Trophoblast cell (in vitro differentiated cells and primary cell): ENCODE data around the gene LITAF.

ENCODE experiments used
- DNase-seq, 2 donors: peaks; one replicate each; pipeline ENCODE4 v3.0.0-alpha.2; 2016
- H2AFZ ChIP-seq: 2 replicates; pipeline ENCODE4 v1.6.1; 2013; ENCODE audit warnings: low read length, moderate library complexity, mild to moderate bottlenecking; ENCODE audit not compliant: insufficient read depth, poor library complexity
- H2AK5ac ChIP-seq: 2 replicates; pipeline ENCODE4 v1.6.1; 2013; ENCODE audit warnings: mild to moderate bottlenecking, low read length
- H2BK120ac ChIP-seq: 2 replicates; pipeline ENCODE4 v1.6.1; 2013; ENCODE audit warnings: low read length, mild to moderate bottlenecking, moderate library complexity; ENCODE audit not compliant: insufficient read depth, poor library complexity
- H2BK12ac ChIP-seq: 2 replicates; pipeline ENCODE4 v1.6.1; 2013; ENCODE audit warnings: mild to moderate bottlenecking, low read length, moderate library complexity
- H2BK5ac ChIP-seq: 2 replicates; pipeline ENCODE4 v1.6.1; 2013; ENCODE audit warnings: low read length, low read depth, moderate library complexity, mild to moderate bottlenecking; ENCODE audit not compliant: poor library complexity
- H3K14ac ChIP-seq: 2 replicates; pipeline ENCODE4 v1.6.1; 2013; ENCODE audit warnings: mild to moderate bottlenecking, low read length
- H3K18ac ChIP-seq: 2 replicates; pipeline ENCODE4 v1.6.1; 2013; ENCODE audit warnings: mild to moderate bottlenecking, low read length
- H3K23ac ChIP-seq: 2 replicates; pipeline ENCODE4 v1.6.1; 2013; ENCODE audit warnings: low read length
- H3K27ac ChIP-seq: 2 replicates; pipeline ENCODE4 v1.5.1; 2013; ENCODE audit warnings: low read depth, mild to moderate bottlenecking, inconsistent platforms, low read length, moderate library complexity
- H3K27me3 ChIP-seq: 2 replicates; pipeline ENCODE4 v1.6.1; 2013; ENCODE audit warnings: inconsistent platforms, mild to moderate bottlenecking, low read length, moderate library complexity; ENCODE audit not compliant: insufficient read depth
- H3K36me3 ChIP-seq, 2 experiments: 1 replicate in 1 of 2; 2 replicates in 1 of 2; pipeline ENCODE4 v1.6.1; 2013; ENCODE audit warnings: low read length in 2 of 2, mild to moderate bottlenecking in 2 of 2, moderate library complexity in 1 of 2; ENCODE audit not compliant: insufficient read depth in 2 of 2, control insufficient read depth in 1 of 2
- H3K4ac ChIP-seq: 2 replicates; pipeline ENCODE4 v1.6.1; 2013; ENCODE audit warnings: low read depth, mild to moderate bottlenecking, low read length, moderate library complexity
- H3K4me1 ChIP-seq, 2 experiments: 1 replicate in 1 of 2; 2 replicates in 1 of 2; pipeline ENCODE4 v1.6.1; 2013; ENCODE audit warnings: low read length in 2 of 2, mild to moderate bottlenecking in 2 of 2, moderate library complexity in 1 of 2; ENCODE audit not compliant: insufficient read depth in 2 of 2, control insufficient read depth in 1 of 2
- H3K4me2 ChIP-seq: 2 replicates; pipeline ENCODE4 v1.6.1; 2013; ENCODE audit warnings: inconsistent platforms, mild to moderate bottlenecking, low read length, moderate library complexity
- H3K4me3 ChIP-seq: 2 replicates; pipeline ENCODE4 v1.5.1; 2013; ENCODE audit warnings: mild to moderate bottlenecking, low read depth, low read length, inconsistent platforms
- H3K79me1 ChIP-seq: one replicate; pipeline ENCODE4 v1.6.1; 2013; ENCODE audit warnings: low read length
- H3K79me2 ChIP-seq: 2 replicates; pipeline ENCODE4 v1.6.1; 2013; ENCODE audit warnings: low read length, mild to moderate bottlenecking; ENCODE audit not compliant: control insufficient read depth, insufficient read depth, poor library complexity
- H3K9ac ChIP-seq: 2 replicates; pipeline ENCODE4 v1.6.1; 2013; ENCODE audit warnings: mild to moderate bottlenecking, low read length
- H3K9me3 ChIP-seq: 2 replicates; pipeline ENCODE4 v1.6.1; 2013; ENCODE audit warnings: low read depth, mild to moderate bottlenecking, control low read depth, inconsistent platforms, low read length; ENCODE audit not compliant: insufficient read depth
- H4K12ac ChIP-seq: 2 replicates; pipeline ENCODE4 v1.6.1; 2013; ENCODE audit warnings: low read depth, mild to moderate bottlenecking, low read length, moderate library complexity
- H4K8ac ChIP-seq: 2 replicates; pipeline ENCODE4 v1.6.1; 2013; ENCODE audit warnings: low read depth, mild to moderate bottlenecking, low read length, moderate library complexity
- H4K91ac ChIP-seq: one replicate; pipeline ENCODE4 v1.6.1; 2013; ENCODE audit warnings: low read depth, mild to moderate bottlenecking, low read length, moderate library complexity
- WGBS: extraction: QIAGEN DNeasy Blood & Tissue Kit; methylation state at CpG from one replicate; pipeline ENCODE4 v1.1.7; 2013; ENCODE audit warnings: missing lambda C conversion rate; ENCODE audit not compliant: insufficient read length, insufficient coverage; ENCODE audit errors: extremely low coverage; 5-methylcytosine and 5-hydroxymethylcytosine counted together

LITAF gene

DNA sequence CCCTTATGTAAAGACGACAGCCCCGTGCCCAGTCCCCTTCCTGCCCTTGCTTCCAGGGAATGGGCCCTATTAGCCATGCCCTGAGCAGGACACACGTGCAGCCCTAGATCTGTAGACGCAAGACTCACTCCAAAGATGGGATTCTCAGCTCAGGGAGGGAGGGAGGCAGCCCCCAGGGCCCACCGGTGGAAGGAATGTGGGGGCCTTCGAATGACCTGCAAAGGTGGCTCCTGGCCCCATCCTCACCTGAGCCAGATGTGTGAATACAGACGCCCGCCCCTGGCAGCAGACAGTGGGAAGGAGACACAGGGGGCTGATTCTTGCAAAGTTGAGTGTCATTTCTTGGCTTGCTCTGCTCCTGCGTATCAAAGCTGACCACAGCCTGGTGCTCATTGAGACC, 47.8 kb downstream of the LITAF start:
- no peak overlapping the region for H2BK12ac ChIP-seq
- peaks cover 5% of the 10 kb centered on the region for H3K9me3 ChIP-seq
- no CpG with 5 or more reads among the region's 9 CpGs for WGBS
- no peak overlapping the region for H4K8ac ChIP-seq
- H4K12ac ChIP-seq: no peak overlapping the region
- H3K14ac ChIP-seq: no peak overlapping the region
- no peak overlapping the region for H3K4ac ChIP-seq
- H3K4me2 ChIP-seq: no peak overlapping the region
- H3K4me1 ChIP-seq: peaks cover 2 to 6% of the 10 kb centered on the region in 2 experiments
- H2BK5ac ChIP-seq: no peak overlapping the region
- no peak overlapping the region for H2AK5ac ChIP-seq
- H3K79me2 ChIP-seq: no peaks in the 10 kb centered on the region
- no peak overlapping the region for H3K4me3 ChIP-seq
- H2AFZ ChIP-seq: no peak overlapping the region
- H2BK120ac ChIP-seq: no peak overlapping the region
- H3K18ac ChIP-seq: no peak overlapping the region
- no peak overlapping the region for H3K27ac ChIP-seq
- H4K91ac ChIP-seq: no peak overlapping the region
- no peaks in the 10 kb centered on the region for H3K36me3 ChIP-seq
- H3K9ac ChIP-seq: no peak overlapping the region
- no peak for DNase-seq
- no peaks in the 10 kb centered on the region for H3K79me1 ChIP-seq
- no peaks in the 10 kb centered on the region for H3K27me3 ChIP-seq
- H3K23ac ChIP-seq: no peak overlapping the region

DNA sequence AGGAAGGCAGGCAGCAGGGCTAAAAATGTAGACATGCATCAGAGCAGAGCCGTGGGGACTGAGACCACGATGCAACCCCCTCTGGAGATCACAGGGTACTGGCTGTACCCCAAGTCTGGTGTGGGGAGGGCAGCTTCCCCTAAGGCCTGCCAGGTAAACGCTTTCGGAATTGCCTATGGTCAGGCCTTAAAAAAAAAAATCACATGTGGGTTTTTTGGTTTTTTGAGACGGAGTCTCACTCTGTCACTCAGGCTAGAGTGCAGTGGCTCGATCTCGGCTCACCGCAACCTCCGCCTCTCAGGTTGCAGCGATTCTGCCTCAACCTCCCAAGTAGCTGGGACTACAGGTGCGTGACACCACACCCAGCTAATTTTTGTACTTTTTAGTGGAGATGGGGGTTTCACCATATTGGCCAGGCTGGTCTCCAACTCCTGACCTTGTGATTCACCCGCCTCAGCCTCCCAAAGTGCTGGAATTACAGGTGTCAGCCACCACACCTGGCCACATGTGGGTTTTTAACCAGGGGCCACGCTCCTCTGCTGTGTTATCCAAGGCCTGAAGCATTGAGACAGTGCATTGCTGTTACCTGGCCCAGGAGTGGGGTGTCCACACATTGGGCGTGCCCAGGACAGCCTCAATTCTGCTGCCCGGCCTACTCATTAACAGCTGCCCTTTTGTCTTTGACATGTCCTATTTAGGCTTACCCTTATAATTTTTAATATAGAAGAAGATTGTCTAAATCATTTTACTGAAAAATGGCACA, 50.4 kb downstream of the LITAF start:
- Histone ChIP-seq H2AFZ (no peak overlapping the region), H4K12ac (no peak overlapping the region)

DNA sequence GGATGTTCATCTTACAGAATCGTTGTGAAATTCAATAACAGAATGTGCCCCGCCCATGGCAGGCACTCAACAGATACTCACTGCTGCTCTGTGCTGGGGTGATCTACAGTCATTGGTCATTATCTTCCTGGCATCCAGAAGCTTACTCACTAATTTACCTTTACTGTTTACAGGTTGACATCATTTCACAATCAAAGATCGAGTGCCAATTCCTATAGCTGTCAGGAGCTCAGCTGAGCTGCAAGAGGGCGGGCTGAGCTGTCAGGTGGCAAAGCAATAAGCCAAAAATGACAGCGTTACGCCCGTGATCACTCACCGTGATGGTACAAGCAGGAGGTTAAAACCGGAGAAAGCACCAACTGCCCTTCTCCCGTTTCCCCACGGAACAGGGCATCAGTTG, 51.2 kb downstream of the LITAF start:
- no peaks in the 10 kb centered on the region for H3K79me2 ChIP-seq
- no peak overlapping the region for H3K4me2 ChIP-seq
- no peak overlapping the region for H3K23ac ChIP-seq
- no peak overlapping the region for H3K9ac ChIP-seq
- peaks cover 0 to 8% of the 10 kb centered on the region in 2 experiments for H3K4me1 ChIP-seq
- no peak overlapping the region for H2BK120ac ChIP-seq
- DNase-seq: no peak
- no peaks in the 10 kb centered on the region for H3K27me3 ChIP-seq
- H2BK5ac ChIP-seq: no peak overlapping the region
- no peak overlapping the region for H3K14ac ChIP-seq
- peaks cover 3% of the 10 kb centered on the region for H3K9me3 ChIP-seq
- no peak overlapping the region for H3K27ac ChIP-seq
- no peaks in the 10 kb centered on the region for H3K36me3 ChIP-seq
- H3K18ac ChIP-seq: no peak overlapping the region
- no peaks in the 10 kb centered on the region for H3K79me1 ChIP-seq
- no peak overlapping the region for H4K91ac ChIP-seq
- no peak overlapping the region for H3K4ac ChIP-seq
- no peak overlapping the region for H3K4me3 ChIP-seq
- no peak overlapping the region for H2AFZ ChIP-seq
- no peak overlapping the region for H4K12ac ChIP-seq
- H4K8ac ChIP-seq: no peak overlapping the region
- WGBS: no CpG with 5 or more reads among the region's 11 CpGs
- H2AK5ac ChIP-seq: no peak overlapping the region
- no peak overlapping the region for H2BK12ac ChIP-seq

More for the DNA sequence above, 50.4 kb downstream of the LITAF start:
- no peaks in the 10 kb centered on the region for H3K79me2 ChIP-seq
- H3K18ac ChIP-seq: no peak overlapping the region
- H3K14ac ChIP-seq: no peak overlapping the region
- H3K4ac ChIP-seq: no peak overlapping the region
- DNase-seq: no peak
- H3K4me1 ChIP-seq: peaks cover 0 to 8% of the 10 kb centered on the region in 2 experiments
- peaks cover 3% of the 10 kb centered on the region for H3K9me3 ChIP-seq
- H2BK12ac ChIP-seq: no peak overlapping the region
- H3K79me1 ChIP-seq: no peaks in the 10 kb centered on the region
- no peak overlapping the region for H2BK5ac ChIP-seq
- no peak overlapping the region for H3K9ac ChIP-seq
- no peak overlapping the region for H2BK120ac ChIP-seq
- no peak overlapping the region for H4K8ac ChIP-seq
- H3K27me3 ChIP-seq: no peaks in the 10 kb centered on the region
- H3K4me2 ChIP-seq: no peak overlapping the region
- no peaks in the 10 kb centered on the region for H3K36me3 ChIP-seq
- H4K91ac ChIP-seq: no peak overlapping the region
- H3K27ac ChIP-seq: no peak overlapping the region
- H3K23ac ChIP-seq: no peak overlapping the region
- H3K4me3 ChIP-seq: no peak overlapping the region
- H2AK5ac ChIP-seq: no peak overlapping the region
- no CpG with 5 or more reads among the region's 15 CpGs for WGBS

GRCh38 chr16:11534262-11534661, 52.5 kb downstream of the LITAF start:
- no peak overlapping the region for H3K9ac ChIP-seq
- no peak overlapping the region for H4K91ac ChIP-seq
- H3K4me1 ChIP-seq: peaks cover 0 to 8% of the 10 kb centered on the region in 2 experiments
- peaks cover 3% of the 10 kb centered on the region for H3K9me3 ChIP-seq
- H2BK12ac ChIP-seq: no peak overlapping the region
- no peak overlapping the region for H3K14ac ChIP-seq
- H2AK5ac ChIP-seq: no peak overlapping the region
- H2BK120ac ChIP-seq: no peak overlapping the region
- H4K8ac ChIP-seq: no peak overlapping the region
- no peaks in the 10 kb centered on the region for H3K79me1 ChIP-seq
- WGBS: no CpG with 5 or more reads among the region's 2 CpGs
- H3K27me3 ChIP-seq: no peaks in the 10 kb centered on the region
- H2BK5ac ChIP-seq: no peak overlapping the region
- H2AFZ ChIP-seq: no peak overlapping the region
- H3K23ac ChIP-seq: no peak overlapping the region
- H3K36me3 ChIP-seq: no peaks in the 10 kb centered on the region
- no peak overlapping the region for H3K4me2 ChIP-seq
- H3K27ac ChIP-seq: no peak overlapping the region
- no peaks in the 10 kb centered on the region for H3K79me2 ChIP-seq
- no peak overlapping the region for H3K4ac ChIP-seq
- no peak for DNase-seq
- H4K12ac ChIP-seq: no peak overlapping the region
- H3K4me3 ChIP-seq: no peak overlapping the region
- no peak overlapping the region for H3K18ac ChIP-seq
